K562 (cell line): Measurements from ENCODE around the gene SLFN14. TPM values are rescaled to one million over a fixed set of nuclear protein-coding genes. Genes with fewer than 3 reads are reported as not detected.

Experiments
- ATAC-seq: fragments of 200-7000 bp; cut with Tn5 transposase; 3 replicates; pipeline ENCODE4 v1.9.1; 2020; ENCODE audit warnings: moderate library complexity
- BruUV-seq: library from RNA; stranded (reverse); fragments of 400-500 nt; replicated peaks from 2 replicates; lab custom pipeline; 2021; lab: Mats Ljungman, UMichigan
- CTCF ChIA-PET: fragments of 300-600 bp; formaldehyde crosslinking; extraction: SDS; loops from one replicate; lab custom pipeline; 2021; ENCODE audit warnings: low intra/inter-chr PET ratio; lab: Yijun Ruan, JAX
- POLR2A ChIA-PET: fragments of 300-600, 350-650 bp; sonication (Branson Sonifier 250); formaldehyde crosslinking; extraction: SDS; loops from one replicate; lab custom pipeline; 2021; ENCODE audit warnings: antibody characterized with exemption, inconsistent platforms; lab: Yijun Ruan, JAX
- DNase-seq, 4 experiments: peaks; one replicate each; pipeline versions ENCODE4 v3.0.0 to v3.0.0-alpha.2; 2011 to 2018; ENCODE audit warnings: low spot score in 3 of 4, mixed read lengths in 3 of 4; ENCODE audit errors: extremely low read depth in 1 of 4
- FAIRE-seq: peaks from 2 replicates; lab custom pipeline; 2011; peaks lifted over from hg19 to GRCh38; lab: Jason Lieb, UNC
- H2AFZ ChIP-seq: 2 replicates; pipeline ENCODE4 v1.6.0; 2011; ENCODE audit warnings: low read depth, low read length, control low read depth, inconsistent platforms
- H3K27ac ChIP-seq: fragments of 200-600 bp; 3 replicates; pipeline ENCODE4 v1.8.0; 2011; ENCODE audit warnings: low read depth, mild to moderate bottlenecking, control low read depth, inconsistent platforms, low read length, moderate library complexity, mixed read lengths; ENCODE audit errors: extremely low read depth
- H3K27me3 ChIP-seq, 2 experiments: fragments of 300-600 bp in 1 of 2; 2 replicates in 1 of 2; 3 replicates in 1 of 2; pipeline versions ENCODE4 v1.6.0 to v1.8.0; 2011; ENCODE audit warnings: inconsistent platforms in 2 of 2, low read length in 2 of 2, mild to moderate bottlenecking in 1 of 2, mixed read lengths in 1 of 2, moderate library complexity in 1 of 2; ENCODE audit not compliant: control insufficient read depth in 2 of 2, insufficient read depth in 2 of 2
- H3K36me3 ChIP-seq: fragments of 300-600 bp; 3 replicates; pipeline ENCODE4 v1.8.0; 2011; ENCODE audit warnings: mild to moderate bottlenecking, low read length, inconsistent platforms; ENCODE audit not compliant: control insufficient read depth, insufficient read depth
- H3K4me1 ChIP-seq, 2 experiments: fragments of 200-600 bp in 1 of 2; replicated peaks in 1 of 2; 2 replicates in 1 of 2; 3 replicates in 1 of 2; pipeline versions ENCODE4 v1.5.1 to v1.8.0; 2011; ENCODE audit warnings: inconsistent platforms in 2 of 2, low read length in 2 of 2, mild to moderate bottlenecking in 1 of 2, mixed read lengths in 1 of 2, moderate library complexity in 1 of 2; ENCODE audit not compliant: control insufficient read depth in 2 of 2, insufficient read depth in 2 of 2
- H3K4me2 ChIP-seq: 2 replicates; pipeline ENCODE4 v1.6.1; 2011; ENCODE audit warnings: low read length, control low read depth, inconsistent platforms, mixed read lengths; ENCODE audit not compliant: insufficient read depth
- H3K4me3 ChIP-seq: fragments of 200-600 bp; sonication (generic), shearing (Covaris generic); 2 replicates; pipeline ENCODE4 v1.5.1; 2016; ENCODE audit warnings: control low read depth, inconsistent platforms
- H3K79me2 ChIP-seq: fragments of 200-600 bp; 3 replicates; pipeline ENCODE4 v1.8.0; 2011; ENCODE audit warnings: low read length, inconsistent platforms; ENCODE audit not compliant: control insufficient read depth, insufficient read depth
- H3K9ac ChIP-seq, 2 experiments: 2 replicates each; pipeline versions ENCODE4 v1.6.0 to v1.6.1; 2011; ENCODE audit warnings: low read depth in 2 of 2, low read length in 2 of 2, control low read depth in 1 of 2, inconsistent platforms in 1 of 2, mild to moderate bottlenecking in 1 of 2, mixed read lengths in 1 of 2; ENCODE audit not compliant: insufficient read depth in 1 of 2
- H3K9me1 ChIP-seq: one replicate; pipeline ENCODE4 v1.6.0; 2011; ENCODE audit warnings: inconsistent platforms, mild to moderate bottlenecking, low read length, moderate library complexity; ENCODE audit not compliant: control insufficient read depth, insufficient read depth
- H3K9me3 ChIP-seq: replicated peaks from 2 replicates; pipeline ENCODE4 v1.5.1; 2011; ENCODE audit warnings: low read depth, low read length, inconsistent platforms; ENCODE audit not compliant: control insufficient read depth, insufficient read depth
- H4K20me1 ChIP-seq: replicated peaks from 2 replicates; pipeline ENCODE4 v1.6.1; 2011; ENCODE audit warnings: low read length, inconsistent platforms, mixed read lengths; ENCODE audit not compliant: control insufficient read depth, insufficient read depth
- BACH1 ChIP-seq: fragments of 200-800 bp; sonication (Bioruptor generic); IDR thresholded peaks from 2 replicates; pipeline ENCODE4 v1.6.1; 2016; ENCODE audit warnings: missing genetic modification characterization, missing compliant biosample characterization
- DPF2 ChIP-seq: fragments of 450-650 bp; IDR thresholded peaks from 2 replicates; pipeline ENCODE4 v1.6.1; 2016
- ESRRB ChIP-seq: fragments of 250-450 bp; sonication (Bioruptor Pico); IDR thresholded peaks from 2 replicates; pipeline ENCODE4 v1.5.0; 2020; ENCODE audit warnings: mild to moderate bottlenecking, moderate library complexity, borderline replicate concordance
- ETV1 ChIP-seq: fragments of 450-650 bp; conservative IDR thresholded peaks from 2 replicates; pipeline ENCODE4 v1.6.1; 2016; ENCODE audit warnings: missing genetic modification characterization, control low read depth, low read depth, missing compliant biosample characterization
- MAFK ChIP-seq: IDR thresholded peaks from 2 replicates; pipeline ENCODE4 v1.6.1; 2011; ENCODE audit warnings: low read length, improper control_type of control experiment
- MTA3 ChIP-seq: fragments of 450-650 bp; formaldehyde crosslinking; IDR thresholded peaks from 2 replicates; pipeline ENCODE4 v1.6.1; 2017; ENCODE audit warnings: mild to moderate bottlenecking, borderline replicate concordance
- NFE2 ChIP-seq: IDR thresholded peaks from 2 replicates; pipeline ENCODE4 v1.6.1; 2014; ENCODE audit warnings: antibody characterized with exemption, low read depth
- NFE2L1 ChIP-seq: fragments of 450-650 bp; IDR thresholded peaks from 2 replicates; pipeline ENCODE4 v1.6.1; 2016; ENCODE audit warnings: missing genetic modification characterization, low read depth, mild to moderate bottlenecking, missing compliant biosample characterization, moderate library complexity, borderline replicate concordance
- NR2C2 ChIP-seq, 2 experiments: fragments of 200-800 bp in 1 of 2; sonication (Bioruptor generic) in 1 of 2; sonication (generic) in 1 of 2; formaldehyde crosslinking in 1 of 2; IDR thresholded peaks; 2 replicates each; pipeline versions ENCODE4 v1.6.1 to v1.8.0; 2016 to 2022; ENCODE audit warnings: mild to moderate bottlenecking in 1 of 2, missing compliant biosample characterization in 1 of 2, missing genetic modification characterization in 1 of 2, missing genetic modification reagents in 1 of 2
- NR4A1 ChIP-seq, 2 experiments: fragments of 250-450 bp in 1 of 2; fragments of 450-650 bp in 1 of 2; sonication (Bioruptor Pico) in 1 of 2; IDR thresholded peaks; 2 replicates each; pipeline versions ENCODE4 v1.4.0 to v1.6.1; 2016 to 2020; ENCODE audit warnings: mild to moderate bottlenecking in 2 of 2, missing compliant biosample characterization in 1 of 2, missing genetic modification characterization in 1 of 2, moderate library complexity in 1 of 2
- SMARCA4 ChIP-seq: fragments of 450-650 bp; IDR thresholded peaks from 2 replicates; pipeline ENCODE4 v1.6.1; 2016
- VEZF1 ChIP-seq: fragments of 200-800 bp; sonication (Bioruptor generic); IDR thresholded peaks from 2 replicates; pipeline ENCODE4 v1.6.1; 2017; ENCODE audit warnings: missing genetic modification characterization, missing compliant biosample characterization
- ZNF316 ChIP-seq: fragments of 450-650 bp; IDR thresholded peaks from 2 replicates; pipeline ENCODE4 v1.6.1; 2016
- ZNF639 ChIP-seq, 2 experiments: fragments of 200-800 bp in 1 of 2; sonication (Bioruptor generic) in 1 of 2; sonication (generic) in 1 of 2; formaldehyde crosslinking in 1 of 2; IDR thresholded peaks in 1 of 2; conservative IDR thresholded peaks in 1 of 2; 2 replicates each; pipeline versions ENCODE4 v1.5.0 to v1.6.1; 2016 to 2020; ENCODE audit warnings: missing compliant biosample characterization in 1 of 2, missing genetic modification characterization in 1 of 2, missing genetic modification reagents in 1 of 2
- ZSCAN32 ChIP-seq: fragments of 450-650 bp; formaldehyde crosslinking; IDR thresholded peaks from 2 replicates; pipeline ENCODE4 v1.4.0; 2020; ENCODE audit warnings: mild to moderate bottlenecking, moderate library complexity
- WGBS: fragments of 100-300 bp; shearing (Covaris generic); methylation state at CpG from one replicate; pipeline ENCODE4 v1.1.6; 2016; ENCODE audit warnings: low coverage, mixed read lengths; ENCODE audit not compliant: insufficient coverage; ENCODE audit errors: missing lambda C conversion rate; 5-methylcytosine and 5-hydroxymethylcytosine counted together
- in situ Hi-C: fragments of 300-500 bp; cut with MboI; formaldehyde crosslinking; loops from 4 replicates; pipeline ENCODE4 v1.15.0; 2018; ENCODE audit warnings: inconsistent platforms, mixed read lengths
- intact Hi-C: fragments of 100-400 bp; cut with micrococcal nuclease; formaldehyde crosslinking; loops from 2 replicates; pipeline ENCODE4 v1.14.2; 2022
- polyA plus RNA-seq, 8 experiments: library from polyadenylated mRNA; depleted of rRNA in 4 of 8; stranded (reverse) in 5 of 8; unstranded in 3 of 8; fragments of >200 nt; fragmentation: Nextera tagmentation in 2 of 8; fragmentation: Illumina TruSeq in 1 of 8; extraction: Ambion mirVana in 2 of 8; extraction: Trizol in 1 of 8; gene quantifications; 2 replicates each; pipeline versions ENCODE4 v1.2.1 to v1.2.3, GENCODE V29; 2011 to 2014; ENCODE audit warnings: inconsistent platforms in 1 of 8, missing spikeins in 1 of 8
- total RNA-seq, 7 experiments: library from RNA; depleted of rRNA in 6 of 7; stranded (reverse); fragments of >200 nt in 6 of 7; fragmentation: Illumina TruSeq in 2 of 7; extraction: Trizol in 2 of 7; gene quantifications; 2 replicates each; pipeline versions ENCODE4 v1.2.1 to v1.2.3, GENCODE V29; 2011 to 2021; ENCODE audit warnings: low replicate concordance in 1 of 7
- TF ChIP-seq, protein P1 (sequence below): fragments of 450-650 bp; conservative IDR thresholded peaks from 2 replicates; pipeline ENCODE4 v1.6.1; 2016; ENCODE audit warnings: missing genetic modification characterization, low read depth, mild to moderate bottlenecking, missing compliant biosample characterization, moderate library complexity

SLFN14 gene
- total and polyA plus RNA-seq, 9 of the 15 experiments (the other 6 are each of a cell fraction or from before 2014, with no cell fraction given), result 1.3 to 4.3 (median 3.1) TPM

DNA sequence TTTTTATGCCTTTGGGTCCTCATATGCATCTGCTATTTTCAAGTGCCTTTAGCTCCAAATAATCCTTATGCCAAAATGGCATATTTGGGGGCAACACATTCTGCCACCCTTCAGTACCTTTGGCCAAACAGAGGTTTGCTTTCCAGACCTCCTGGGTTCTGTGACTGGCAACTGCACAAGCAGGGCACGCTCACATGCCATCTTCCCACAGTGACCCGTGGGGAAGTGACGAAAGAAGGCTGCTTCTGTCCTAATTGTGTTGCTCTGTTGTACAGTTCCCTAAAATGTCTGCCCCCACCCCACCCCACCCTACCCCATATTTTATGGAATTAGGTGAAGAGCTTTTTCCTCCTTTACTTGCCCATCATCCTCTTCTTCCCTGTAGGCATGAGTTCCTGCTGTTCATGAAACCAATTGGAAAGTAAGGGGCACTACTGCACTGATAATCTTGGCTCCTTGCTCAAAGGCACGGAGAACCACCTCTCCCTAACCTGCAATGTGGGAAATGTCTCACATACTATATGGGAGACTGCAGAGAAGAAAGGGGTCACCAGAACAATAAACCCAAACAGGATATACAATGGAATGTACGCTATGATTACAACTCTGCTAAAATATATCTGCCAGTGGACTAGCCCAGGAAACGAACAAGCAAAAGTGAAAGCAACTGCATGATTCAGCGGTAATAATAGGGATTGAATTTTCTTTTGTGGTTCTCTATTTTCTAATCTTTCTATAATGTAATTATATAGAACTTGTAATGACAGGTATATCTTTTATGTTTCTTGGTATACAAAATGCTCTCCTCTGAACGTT is 19.8 kb downstream of the SLFN14 start:
- peak overlapping the region; percentile 84 for H3K4me2 ChIP-seq
- ChIA-PET CTCF (interaction anchor here (0.9 kb wide), 1 partner anchor 399 kb away, joined by 5 read pairs; the partner anchor contains the start of gene NLE1), POLR2A (interaction anchor here (0.6 kb wide), 1 partner anchor 20 kb away, joined by 3 read pairs; no protein-coding TSS in a partner anchor)
- no peaks in the 10 kb centered on the region for H3K36me3 ChIP-seq
- peak in 2 of 4 experiments; percentile 36 to 39 for DNase-seq
- H3K27ac ChIP-seq, result peak overlapping the region; percentile 73
- no peaks in the 10 kb centered on the region for H3K27me3 ChIP-seq
- peaks cover 10 to 36% of the 10 kb centered on the region in 2 experiments; a peak in 3 of 5 replicates for H3K4me1 ChIP-seq
- peak overlapping the region; percentile 24 for H3K4me3 ChIP-seq
- in situ Hi-C loops (no loop called here), intact Hi-C loops (no loop called here)
- no peaks in the 10 kb centered on the region for H3K9me3 ChIP-seq
- peak overlapping the region; percentile 97 for H2AFZ ChIP-seq
- no peaks in the 10 kb centered on the region for H3K9me1 ChIP-seq
- no TSS peak for BruUV-seq
- peak overlapping the region; percentile 37 to 65 for H3K9ac ChIP-seq
- no peaks in the 10 kb centered on the region for H4K20me1 ChIP-seq
- 21% methylated on average over 8 of the region's 8 CpGs for WGBS
- ATAC-seq, result peak; percentile 53
- H3K79me2 ChIP-seq, result no peaks in the 10 kb centered on the region
- FAIRE-seq, result peak; percentile 65
- TF ChIP-seq VEZF1 (CRISPR knock-in tag) (0 out of 2 replicates have a peak, but pooled peaks have one; percentile 9), DPF2 (peak; percentile 53; the same call in 1 of the 2 replicates), ZNF639 (CRISPR knock-in tag; conservative IDR thresholded peaks at IDR 0.05 in 1 of 2, IDR thresholded peaks at IDR 0.05 in 1 of 2) (peak in 1 of 2 experiments; percentile 37; a peak in 1 of 4 replicates), MTA3 (0 out of 2 replicates have a peak, but pooled peaks have one; percentile 34), NR2C2 (CRISPR knock-in tag; IDR thresholded peaks at IDR 0.05) (no peak), NR2C2 (tag; IDR thresholded peaks at IDR 0.05) (peak; percentile 34), ETV1 (peak; percentile 52), NFE2L1 (tag) (0 out of 2 replicates have a peak, but pooled peaks have one; percentile 28), NR4A1 (CRISPR knock-in tag; IDR thresholded peaks at IDR 0.05) (no peak), NR4A1 (tag; IDR thresholded peaks at IDR 0.05) (no peak), BACH1 (peak; percentile 32; the same call in 1 of the 2 replicates), ZNF316 (peak; percentile 85), MAFK (peak; percentile 65; the same call in 1 of the 2 replicates), SMARCA4 (peak; percentile 73), ESRRB (CRISPR knock-in tag) (no peak), NFE2 (peak; percentile 90), ZSCAN32 (CRISPR knock-in tag) (no peak)
- TF ChIP-seq, protein P1, sequence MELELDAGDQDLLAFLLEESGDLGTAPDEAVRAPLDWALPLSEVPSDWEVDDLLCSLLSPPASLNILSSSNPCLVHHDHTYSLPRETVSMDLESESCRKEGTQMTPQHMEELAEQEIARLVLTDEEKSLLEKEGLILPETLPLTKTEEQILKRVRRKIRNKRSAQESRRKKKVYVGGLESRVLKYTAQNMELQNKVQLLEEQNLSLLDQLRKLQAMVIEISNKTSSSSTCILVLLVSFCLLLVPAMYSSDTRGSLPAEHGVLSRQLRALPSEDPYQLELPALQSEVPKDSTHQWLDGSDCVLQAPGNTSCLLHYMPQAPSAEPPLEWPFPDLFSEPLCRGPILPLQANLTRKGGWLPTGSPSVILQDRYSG (tag), result peak; percentile 35
